HEK293 (cell line): ENCODE data around the gene KANSL1L.

Experiments used
- CTCF ChIA-PET: fragments of 350-600 bp; formaldehyde crosslinking; extraction: SDS; loops from one replicate; lab custom pipeline; 2021; ENCODE audit warnings: antibody characterized with exemption; lab: Yijun Ruan, JAX
- POLR2A ChIA-PET: fragments of 300-600 bp; formaldehyde crosslinking; extraction: SDS; loops from one replicate; lab custom pipeline; 2020; ENCODE audit warnings: antibody characterized with exemption, inconsistent platforms; lab: Yijun Ruan, JAX
- H3K27ac ChIP-seq: fragments of 200-500 bp; sonication (Bioruptor generic); 2 replicates; pipeline ENCODE4 v1.5.1; 2014; ENCODE audit warnings: low read depth, low read length, control low read depth, inconsistent platforms; ENCODE audit errors: extremely low read depth
- H3K36me3 ChIP-seq, 2 experiments: fragments of 200-500 bp in 1 of 2; sonication (Bioruptor generic) in 1 of 2; 1 replicate in 1 of 2; 2 replicates in 1 of 2; pipeline ENCODE4 v1.5.1; 2014 to 2017; ENCODE audit warnings: inconsistent platforms in 2 of 2, low read length in 2 of 2; ENCODE audit not compliant: control insufficient read depth in 2 of 2, insufficient read depth in 1 of 2
- H3K4me1 ChIP-seq: fragments of 200-500 bp; sonication (Bioruptor generic); 2 replicates; pipeline ENCODE4 v1.5.1; 2014; ENCODE audit warnings: mild to moderate bottlenecking, low read length, inconsistent platforms; ENCODE audit not compliant: control insufficient read depth, insufficient read depth
- H3K4me3 ChIP-seq: 2 replicates; pipeline ENCODE4 v1.5.1; 2011; ENCODE audit warnings: low read depth, mild to moderate bottlenecking, control low read depth, low read length, moderate library complexity
- H3K9me3 ChIP-seq: fragments of 200-500 bp; sonication (Bioruptor generic); 2 replicates; pipeline ENCODE4 v1.5.1; 2014; ENCODE audit warnings: low read depth, low read length, inconsistent platforms; ENCODE audit not compliant: control insufficient read depth, insufficient read depth
- FEZF1 ChIP-seq: fragments of 450-650 bp; formaldehyde crosslinking; IDR thresholded peaks from 2 replicates; pipeline ENCODE4 v1.5.1; 2016; ENCODE audit warnings: missing biosample characterization, missing genetic modification characterization
- GFI1B ChIP-seq: fragments of 450-650 bp; formaldehyde crosslinking; IDR thresholded peaks from 2 replicates; pipeline ENCODE4 v1.5.1; 2016; ENCODE audit warnings: missing biosample characterization, missing genetic modification characterization
- INSM2 ChIP-seq: fragments of 450-650 bp; formaldehyde crosslinking; IDR thresholded peaks from 2 replicates; pipeline ENCODE4 v1.5.1; 2016; ENCODE audit warnings: missing biosample characterization, missing genetic modification characterization
- MYNN ChIP-seq: fragments of 450-650 bp; formaldehyde crosslinking; IDR thresholded peaks from 2 replicates; pipeline ENCODE4 v1.5.1; 2016; ENCODE audit warnings: missing biosample characterization, missing genetic modification characterization, borderline replicate concordance
- PRDM2 ChIP-seq: fragments of 450-650 bp; formaldehyde crosslinking; IDR thresholded peaks from 2 replicates; pipeline ENCODE4 v1.5.1; 2016; ENCODE audit warnings: missing biosample characterization, missing genetic modification characterization, borderline replicate concordance
- SCRT2 ChIP-seq: fragments of 450-650 bp; formaldehyde crosslinking; IDR thresholded peaks from 2 replicates; pipeline ENCODE4 v1.5.1; 2016; ENCODE audit warnings: missing biosample characterization, missing genetic modification characterization
- SETDB1 ChIP-seq: IDR thresholded peaks from one replicate; pipeline ENCODE4 v1.6.1; 2017; ENCODE audit warnings: mild to moderate bottlenecking, low read length, moderate library complexity, mixed read lengths; ENCODE audit not compliant: insufficient read length
- SP2 ChIP-seq: fragments of 450-650 bp; formaldehyde crosslinking; IDR thresholded peaks from 2 replicates; pipeline ENCODE4 v1.5.1; 2016; ENCODE audit warnings: missing biosample characterization, missing genetic modification characterization
- ZBTB21 ChIP-seq: fragments of 450-650 bp; formaldehyde crosslinking; IDR thresholded peaks from 2 replicates; pipeline ENCODE4 v1.5.1; 2017; ENCODE audit warnings: missing biosample characterization, missing genetic modification characterization
- ZBTB26 ChIP-seq: fragments of 450-650 bp; formaldehyde crosslinking; optimal IDR thresholded peaks from 2 replicates; pipeline ENCODE3; 2016; ENCODE audit warnings: missing biosample characterization, mild to moderate bottlenecking, missing genetic modification characterization
- ZNF10 ChIP-seq: fragments of 450-650 bp; formaldehyde crosslinking; IDR thresholded peaks from 2 replicates; pipeline ENCODE4 v1.5.1; 2017; ENCODE audit warnings: missing biosample characterization, missing genetic modification characterization
- ZNF133 ChIP-seq: fragments of 450-650 bp; formaldehyde crosslinking; IDR thresholded peaks from 2 replicates; pipeline ENCODE4 v1.5.1; 2016; ENCODE audit warnings: missing biosample characterization, missing genetic modification characterization
- ZNF148 ChIP-seq: fragments of 450-650 bp; formaldehyde crosslinking; IDR thresholded peaks from 2 replicates; pipeline ENCODE4 v1.5.0; 2017; ENCODE audit warnings: missing biosample characterization, missing genetic modification characterization, borderline replicate concordance
- ZNF18 ChIP-seq: fragments of 450-650 bp; formaldehyde crosslinking; IDR thresholded peaks from 2 replicates; pipeline ENCODE4 v1.5.1; 2016; ENCODE audit warnings: missing biosample characterization, missing genetic modification characterization
- ZNF324 ChIP-seq: fragments of 450-650 bp; formaldehyde crosslinking; IDR thresholded peaks from 2 replicates; pipeline ENCODE4 v1.5.1; 2016; ENCODE audit warnings: missing biosample characterization, missing genetic modification characterization
- ZNF473 ChIP-seq: fragments of 450-650 bp; formaldehyde crosslinking; IDR thresholded peaks from 2 replicates; pipeline ENCODE4 v1.5.1; 2017; ENCODE audit warnings: missing biosample characterization, missing genetic modification characterization
- ZNF610 ChIP-seq: fragments of 450-650 bp; formaldehyde crosslinking; IDR thresholded peaks from 2 replicates; pipeline ENCODE4 v1.5.1; 2016; ENCODE audit warnings: missing biosample characterization, missing genetic modification characterization, borderline replicate concordance

KANSL1L gene

GRCh38 chr2:210009896-210010295 lies 161.3 kb downstream of the KANSL1L start (continued):
- TF ChIP-seq ZNF10 (tag by site-specific recombination) (no peak), ZBTB21 (tag by site-specific recombination) (no peak), FEZF1 (tag by site-specific recombination) (peak; percentile 96), ZBTB26 (no peak), SETDB1 (no peak), SP2 (tag by site-specific recombination) (no peak), GFI1B (tag by site-specific recombination) (0 out of 2 replicates have a peak, but pooled peaks have one; percentile 18), ZNF473 (no peak), SCRT2 (tag by site-specific recombination) (peak; percentile 68), ZNF148 (no peak), ZNF18 (no peak)

- Histone ChIP-seq H3K9me3 (no peaks in the 10 kb centered on the region), H3K4me3 (no peak overlapping the region), H3K27ac (no peak overlapping the region), H3K4me1 (0 out of 2 replicates have a peak, but pooled peaks cover 4% of the 10 kb centered on the region), H3K36me3 (peaks cover 34 to 88% of the 10 kb centered on the region in 2 experiments)
- TF ChIP-seq INSM2 (no peak), ZNF133 (tag by site-specific recombination) (no peak), ZNF610 (tag by site-specific recombination) (no peak), PRDM2 (tag by site-specific recombination) (no peak), ZNF324 (tag by site-specific recombination) (no peak), MYNN (no peak)
- ChIA-PET CTCF (no interaction called here), POLR2A (no interaction called here)
Observed at GRCh38 chr2:210009126-210009525, 162.1 kb downstream of the KANSL1L start.
